K562 (cell line): ENCODE measurements around the gene FAM83E. TPM values are rescaled to one million over a fixed set of nuclear protein-coding genes. Genes with fewer than 3 reads are reported as not detected.
A peak's percentile ranks its signal among the peaks of the same experiment; 100 is the strongest.

ENCODE experiments used
- ATF3 ChIP-seq, 2 experiments: fragments of 450-650 bp in 1 of 2; sonication (generic) in 1 of 2; formaldehyde crosslinking in 1 of 2; IDR thresholded peaks in 1 of 2; conservative IDR thresholded peaks in 1 of 2; 2 replicates each; pipeline versions ENCODE4 v1.6.1 to v1.8.1; 2016 to 2023; ENCODE audit warnings: mild to moderate bottlenecking in 2 of 2, moderate library complexity in 2 of 2, inconsistent platforms in 1 of 2, missing genetic modification reagents in 1 of 2
- CBX1 ChIP-seq: sonication (generic); IDR thresholded peaks from 2 replicates; pipeline ENCODE4 v1.6.1; 2016; ENCODE audit warnings: antibody characterized with exemption, low read depth, mild to moderate bottlenecking
- E4F1 ChIP-seq: fragments of 250-450 bp; sonication (Bioruptor Pico); IDR thresholded peaks from 2 replicates; pipeline ENCODE4 v1.5.0; 2021; ENCODE audit warnings: mild to moderate bottlenecking, borderline replicate concordance
- EGR1 ChIP-seq: fragments of 450-650 bp; conservative IDR thresholded peaks from 2 replicates; pipeline ENCODE4 v1.6.1; 2017; ENCODE audit warnings: mild to moderate bottlenecking
- ELK3 ChIP-seq: fragments of 450-650 bp; formaldehyde crosslinking; IDR thresholded peaks from 2 replicates; pipeline ENCODE4 v1.4.0; 2020; ENCODE audit warnings: mild to moderate bottlenecking
- ERF ChIP-seq: fragments of 450-650 bp; formaldehyde crosslinking; IDR thresholded peaks from 2 replicates; pipeline ENCODE4 v1.4.0; 2020; ENCODE audit warnings: mild to moderate bottlenecking, mixed read lengths
- ETS2 ChIP-seq: IDR thresholded peaks from 2 replicates; pipeline ENCODE4 v1.6.1; 2016; ENCODE audit warnings: borderline replicate concordance, missing genetic modification characterization, mild to moderate bottlenecking, moderate library complexity, missing compliant biosample characterization; ENCODE audit not compliant: poor library complexity, severe bottlenecking
- FOXA3 ChIP-seq, 2 experiments: fragments of 450-650 bp in 1 of 2; sonication (generic) in 1 of 2; formaldehyde crosslinking; IDR thresholded peaks in 1 of 2; conservative IDR thresholded peaks in 1 of 2; 2 replicates each; pipeline versions ENCODE4 v1.4.0 to v1.8.0; 2020 to 2022; ENCODE audit warnings: mild to moderate bottlenecking in 2 of 2, missing genetic modification reagents in 1 of 2
- FOXK1 ChIP-seq: sonication (generic); formaldehyde crosslinking; IDR thresholded peaks from 2 replicates; pipeline ENCODE4 v1.8.0; 2022; ENCODE audit warnings: missing genetic modification reagents, mild to moderate bottlenecking, borderline replicate concordance
- KHSRP ChIP-seq: fragments of 450-650 bp; IDR thresholded peaks from 2 replicates; pipeline ENCODE4 v1.6.1; 2017
- LARP7 ChIP-seq: fragments of 450-650 bp; IDR thresholded peaks from 2 replicates; pipeline ENCODE4 v1.6.1; 2016
- NRF1 ChIP-seq, 2 experiments: fragments of 450-650 bp; IDR thresholded peaks in 1 of 2; conservative IDR thresholded peaks in 1 of 2; 2 replicates each; pipeline ENCODE4 v1.6.1; 2014; ENCODE audit warnings: mild to moderate bottlenecking in 2 of 2
- POLR3G ChIP-seq: IDR thresholded peaks from 2 replicates; pipeline ENCODE4 v1.6.1; 2011; ENCODE audit not compliant: insufficient read length, insufficient replicate concordance; ENCODE audit errors: extremely low read depth
- RBFOX2 ChIP-seq: fragments of 200-400 bp; formaldehyde crosslinking; IDR thresholded peaks from 2 replicates; pipeline ENCODE4 v1.6.1; 2017; ENCODE audit warnings: low read depth, mild to moderate bottlenecking, low read length, moderate library complexity
- RNF2 ChIP-seq: sonication (generic); IDR thresholded peaks from 2 replicates; pipeline ENCODE4 v1.6.1; 2016
- SLC30A9 ChIP-seq: fragments of 250-450 bp; sonication (Bioruptor Pico); IDR thresholded peaks from 2 replicates; pipeline ENCODE4 v1.8.0; 2022; ENCODE audit warnings: mild to moderate bottlenecking, moderate library complexity
- SMARCA4 ChIP-seq: fragments of 450-650 bp; IDR thresholded peaks from 2 replicates; pipeline ENCODE4 v1.6.1; 2016
- XRCC3 ChIP-seq: fragments of 450-650 bp; IDR thresholded peaks from 2 replicates; pipeline ENCODE4 v1.6.1; 2017; ENCODE audit warnings: mild to moderate bottlenecking, moderate library complexity
- ZBED1 ChIP-seq: IDR thresholded peaks from 2 replicates; pipeline ENCODE4 v1.6.1; 2014
- ZC3H4 ChIP-seq: sonication (generic); formaldehyde crosslinking; IDR thresholded peaks from 2 replicates; pipeline ENCODE4 v1.9.0; 2021; ENCODE audit warnings: missing genetic modification reagents, borderline replicate concordance
- ZNF217 ChIP-seq: sonication (generic); formaldehyde crosslinking; IDR thresholded peaks from 2 replicates; pipeline ENCODE4 v1.8.0; 2022; ENCODE audit warnings: mild to moderate bottlenecking, missing genetic modification reagents
- polyA plus RNA-seq, 8 experiments: library from polyadenylated mRNA; depleted of rRNA in 4 of 8; stranded (reverse) in 5 of 8; unstranded in 3 of 8; fragments of >200 nt; fragmentation: Nextera tagmentation in 2 of 8; fragmentation: Illumina TruSeq in 1 of 8; extraction: Ambion mirVana in 2 of 8; extraction: Trizol in 1 of 8; gene quantifications; 2 replicates each; pipeline versions ENCODE4 v1.2.1 to v1.2.3, GENCODE V29; 2011 to 2014; ENCODE audit warnings: inconsistent platforms in 1 of 8, missing spikeins in 1 of 8
- total RNA-seq, 7 experiments: library from RNA; depleted of rRNA in 6 of 7; stranded (reverse); fragments of >200 nt in 6 of 7; fragmentation: Illumina TruSeq in 2 of 7; extraction: Trizol in 2 of 7; gene quantifications; 2 replicates each; pipeline versions ENCODE4 v1.2.1 to v1.2.3, GENCODE V29; 2011 to 2021; ENCODE audit warnings: low replicate concordance in 1 of 7
- TF ChIP-seq, protein P1 (sequence below): fragments of 250-450 bp; sonication (Bioruptor Pico); IDR thresholded peaks from 2 replicates; pipeline ENCODE4 v1.4.0; 2020

Gene FAM83E
- total and polyA plus RNA-seq, 9 of the 15 experiments (the other 6 are each of a cell fraction or from before 2014, with no cell fraction given): 0.15 to 0.87 (median 0.29) TPM; not detected in 4

DNA sequence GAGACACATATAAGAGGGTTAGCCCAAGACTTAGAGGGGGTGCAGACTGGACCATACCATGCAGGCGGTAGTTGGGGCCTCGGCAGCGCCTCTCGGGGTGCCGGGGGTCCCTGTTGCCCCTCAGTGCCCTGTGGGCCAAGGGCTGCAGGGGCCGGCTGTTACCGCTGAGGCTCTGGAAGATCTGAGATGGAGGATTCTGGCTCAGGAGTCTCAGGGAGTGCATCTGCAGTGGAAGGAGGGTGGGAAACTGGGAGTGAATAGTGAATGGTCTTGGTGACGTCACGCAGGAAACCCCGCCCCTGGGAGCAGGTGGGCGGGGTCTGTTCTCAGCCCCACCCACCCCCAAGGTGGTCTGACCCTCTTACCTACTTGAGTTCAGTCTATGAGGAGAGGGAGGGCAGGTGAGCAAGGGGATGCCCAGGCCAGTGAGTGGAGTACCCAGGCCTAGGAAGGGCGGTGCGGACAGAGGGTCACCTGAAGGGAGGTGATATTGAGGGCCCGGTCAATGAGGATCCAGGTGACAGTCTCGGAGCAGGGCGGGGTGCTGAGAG, 24.0 kb upstream of the FAM83E start (continued):
- TF ChIP-seq XRCC3 (no peak), LARP7 (no peak), SMARCA4 (0 out of 2 replicates have a peak, but pooled peaks have one; percentile 1), ELK3 (no peak), CBX1 (no peak; the same call in 1 of the 2 replicates), KHSRP (peak; percentile 83), ZBED1 (no peak), SLC30A9 (CRISPR knock-in tag) (no peak), ZC3H4 (CRISPR knock-in tag) (peak; percentile 11; the same call in 1 of the 2 replicates), RNF2 (no peak), NRF1 (conservative IDR thresholded peaks at IDR 0.05 in 1 of 2, IDR thresholded peaks at IDR 0.05 in 1 of 2) (peak in 1 of 2 experiments; percentile 11; a peak in 1 of 4 replicates), POLR3G (no peak), ATF3 (IDR thresholded peaks at IDR 0.05) (peak; percentile 96), ATF3 (CRISPR knock-in tag; conservative IDR thresholded peaks at IDR 0.05) (no peak), RBFOX2 (peak; percentile 1; the same call in 1 of the 2 replicates), ETS2 (tag) (no peak), FOXK1 (0 out of 2 replicates have a peak, but pooled peaks have one; percentile 20), FOXA3 (CRISPR knock-in tag; conservative IDR thresholded peaks at IDR 0.05 in 1 of 2, IDR thresholded peaks at IDR 0.05 in 1 of 2) (0 out of 4 replicates have a peak, but pooled peaks of 1 of the 2 experiments have one; percentile 38), EGR1 (peak; percentile 21; the same call in 1 of the 2 replicates), E4F1 (CRISPR knock-in tag) (no peak), ZNF217 (CRISPR knock-in tag) (no peak), ERF (CRISPR knock-in tag) (no peak)
- TF ChIP-seq, protein P1, sequence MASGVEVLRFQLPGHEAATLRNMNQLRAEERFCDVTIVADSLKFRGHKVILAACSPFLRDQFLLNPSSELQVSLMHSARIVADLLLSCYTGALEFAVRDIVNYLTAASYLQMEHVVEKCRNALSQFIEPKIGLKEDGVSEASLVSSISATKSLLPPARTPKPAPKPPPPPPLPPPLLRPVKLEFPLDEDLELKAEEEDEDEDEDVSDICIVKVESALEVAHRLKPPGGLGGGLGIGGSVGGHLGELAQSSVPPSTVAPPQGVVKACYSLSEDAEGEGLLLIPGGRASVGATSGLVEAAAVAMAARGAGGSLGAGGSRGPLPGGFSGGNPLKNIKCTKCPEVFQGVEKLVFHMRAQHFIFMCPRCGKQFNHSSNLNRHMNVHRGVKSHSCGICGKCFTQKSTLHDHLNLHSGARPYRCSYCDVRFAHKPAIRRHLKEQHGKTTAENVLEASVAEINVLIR (CRISPR knock-in tag): peak; percentile 63
- TF ChIP-seq, all 486 proteins: peak for 44
